Choroid plexus epithelial cell (primary cell): ENCODE data around the gene ZNF311.

Experiments used
- DNase-seq: peaks from one replicate; pipeline ENCODE4 v3.0.0-alpha.2; 2010; ENCODE audit warnings: low read depth
- H3K4me3 ChIP-seq: 2 replicates; pipeline ENCODE4 v1.5.1; 2011; ENCODE audit warnings: low read depth, mild to moderate bottlenecking, control low read depth, low read length, moderate library complexity
- CTCF ChIP-seq: conservative IDR thresholded peaks from 2 replicates; pipeline ENCODE4 v1.5.1; 2011; ENCODE audit warnings: low read depth, mild to moderate bottlenecking, control low read depth, inconsistent platforms, low read length, moderate library complexity

ZNF311 gene

GRCh38 chr6:28983838-28984237 is 21.3 kb downstream of the ZNF311 start:
- DNase-seq = no peak
- TF ChIP-seq CTCF = no peak
- H3K4me3 ChIP-seq = no peak overlapping the region

- H3K4me3 ChIP-seq = peak overlapping the region; percentile 81
- peak; percentile 46 for TF ChIP-seq CTCF
- peak; percentile 80 for DNase-seq
Measured at GRCh38 chr6:28982476-28983266, 22.4 kb downstream of the ZNF311 start.

GRCh38 chr6:28981833-28982475 is 23.2 kb downstream of the ZNF311 start:
- DNase-seq = peak; percentile 94
- peak overlapping the region; percentile 81 for H3K4me3 ChIP-seq
- TF ChIP-seq CTCF = no peak

DNA sequence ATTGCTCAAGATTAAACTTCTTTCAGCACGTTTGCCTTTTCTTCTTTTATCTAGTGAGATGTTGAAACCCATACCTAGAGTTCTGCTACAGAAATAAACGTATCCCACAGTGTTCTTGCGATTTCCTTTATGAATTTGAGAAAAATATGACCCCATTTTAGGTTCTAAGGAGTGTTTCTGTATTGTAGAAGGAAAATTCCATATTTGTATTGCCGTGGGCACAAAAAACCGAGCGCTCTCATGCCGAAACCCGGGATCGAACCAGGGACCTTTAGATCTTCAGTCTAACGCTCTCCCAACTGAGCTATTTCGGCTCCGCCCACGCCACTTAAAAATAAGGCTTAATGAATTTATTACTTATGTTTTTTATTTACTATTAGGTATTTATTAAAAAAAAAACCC is 23.7 kb downstream of the ZNF311 start:
- TF ChIP-seq CTCF = no peak
- H3K4me3 ChIP-seq = peak overlapping the region; percentile 81
- peak; percentile 73 for DNase-seq

- peak; percentile 90 for DNase-seq
- H3K4me3 ChIP-seq = peak overlapping the region; percentile 81
- TF ChIP-seq CTCF = peak; percentile 66
Measured at GRCh38 chr6:28980852-28981430, 24.2 kb downstream of the ZNF311 start.

- peak; percentile 31 for DNase-seq
- H3K4me3 ChIP-seq = peak overlapping the region; percentile 81
- TF ChIP-seq CTCF = no peak
Measured at GRCh38 chr6:28980137-28980851, 24.8 kb downstream of the ZNF311 start.
